Thymus (tissue), 11 donors: Measurements from ENCODE around the gene CASQ1. TPM values are rescaled to one million over a fixed set of nuclear protein-coding genes. Genes with fewer than 3 reads are reported as not detected.

Source experiments
- DNase-seq, 9 donors: peaks; one replicate each; pipeline ENCODE4 v3.0.0-alpha.2; 2013; ENCODE audit warnings: low spot score in 9 of 9, low read depth in 6 of 9, missing footprints in 1 of 9
- H3K27ac ChIP-seq, 2 donors: one replicate each; pipeline ENCODE4 v1.5.1; 2013; ENCODE audit warnings: control low read depth in 1 of 2, low read depth in 1 of 2, low read length in 1 of 2, mild to moderate bottlenecking in 1 of 2, moderate library complexity in 1 of 2
- H3K27me3 ChIP-seq, 2 donors: one replicate each; pipeline ENCODE4 v1.5.1; 2013; ENCODE audit warnings: low read length in 1 of 2; ENCODE audit not compliant: control insufficient read depth in 2 of 2, insufficient read depth in 1 of 2
- H3K36me3 ChIP-seq, 2 donors: one replicate each; pipeline ENCODE4 v1.5.1; 2013; ENCODE audit warnings: low read length in 1 of 2, mild to moderate bottlenecking in 1 of 2, moderate library complexity in 1 of 2; ENCODE audit not compliant: control insufficient read depth in 2 of 2, insufficient read depth in 2 of 2
- H3K4me1 ChIP-seq, 2 donors: one replicate each; pipeline ENCODE4 v1.5.1; 2013; ENCODE audit warnings: low read length in 2 of 2; ENCODE audit not compliant: control insufficient read depth in 2 of 2, insufficient read depth in 2 of 2
- H3K4me3 ChIP-seq, 2 donors: one replicate each; pipeline ENCODE4 v1.5.1; 2013; ENCODE audit warnings: low read length in 2 of 2, control low read depth in 1 of 2, mild to moderate bottlenecking in 1 of 2
- H3K9me3 ChIP-seq, 2 donors: one replicate each; pipeline ENCODE4 v1.5.1; 2013; ENCODE audit warnings: low read length in 1 of 2, mild to moderate bottlenecking in 1 of 2; ENCODE audit not compliant: control insufficient read depth in 2 of 2, insufficient read depth in 1 of 2
- WGBS: extraction: QIAGEN DNeasy Blood & Tissue Kit; methylation state at CpG from one replicate; pipeline ENCODE4 v1.1.7; 2013; 5-methylcytosine and 5-hydroxymethylcytosine counted together
- polyA plus RNA-seq: library from polyadenylated mRNA; stranded (reverse); fragments of 200-250 nt; gene quantifications from one replicate; pipeline ENCODE4 v1.2.3, GENCODE V29; 2013
- total RNA-seq: library from RNA; stranded (reverse); fragments of 120-200 nt; gene quantifications from one replicate; pipeline ENCODE4 v1.2.4, GENCODE V29; 2013
- donor health status: healthy.

CASQ1 gene
- total and polyA plus RNA-seq, 2 donors, result 0.42 to 0.66 TPM

DNA sequence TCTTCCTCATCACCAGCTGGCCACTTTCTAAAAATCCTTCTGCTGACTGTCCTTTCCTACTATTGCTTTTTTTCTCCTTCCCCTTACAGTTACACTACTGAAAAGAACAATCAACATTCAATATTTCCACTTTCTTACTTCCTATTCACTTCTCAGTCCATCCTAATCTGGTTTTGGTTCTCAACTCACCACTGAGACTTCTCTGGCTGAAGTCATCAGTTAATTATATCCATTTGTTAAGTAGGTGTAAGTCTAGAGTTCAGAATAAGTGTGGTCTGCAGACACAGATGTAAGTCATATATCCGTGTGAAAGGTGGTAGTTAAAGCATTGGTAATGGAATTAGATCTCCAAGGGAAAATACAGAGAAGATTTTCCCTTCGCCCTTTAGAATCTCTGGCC, 36.2 kb downstream of the CASQ1 start:
- WGBS, result 95% methylated on average over 2 of the region's 2 CpGs
- H3K27ac ChIP-seq, result no peak overlapping the region
- DNase-seq, result no peak
- H3K36me3 ChIP-seq, result peaks cover 50 to 94% of the 10 kb centered on the region in 2 donors
- H3K4me3 ChIP-seq, result no peak overlapping the region
- no peaks in the 10 kb centered on the region for H3K9me3 ChIP-seq
- H3K27me3 ChIP-seq, result no peaks in the 10 kb centered on the region
- no peaks in the 10 kb centered on the region for H3K4me1 ChIP-seq

DNA sequence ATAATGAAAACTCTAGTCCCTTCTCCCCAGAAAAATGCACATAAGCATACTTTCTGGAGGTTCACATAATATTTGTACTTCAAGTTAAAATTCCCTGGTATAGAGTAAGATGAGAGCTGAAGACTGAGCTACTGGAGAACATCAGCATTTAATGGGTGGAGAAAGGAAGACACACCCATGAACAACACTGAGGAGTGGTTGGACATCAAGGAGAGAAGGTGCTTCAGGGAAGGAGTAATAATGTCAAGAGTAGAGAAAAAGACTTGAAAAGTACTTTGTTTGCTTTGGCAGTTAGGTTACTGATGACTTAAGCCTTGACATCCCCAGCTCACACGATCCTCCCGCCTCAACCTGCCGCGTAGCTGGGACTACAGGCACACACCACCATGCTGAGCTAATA, 36.7 kb downstream of the CASQ1 start:
- WGBS, result 97% methylated on average over 4 of the region's 4 CpGs
- H3K27me3 ChIP-seq, result no peaks in the 10 kb centered on the region
- H3K36me3 ChIP-seq, result peaks cover 54 to 95% of the 10 kb centered on the region in 2 donors
- no peak overlapping the region for H3K27ac ChIP-seq
- no peaks in the 10 kb centered on the region for H3K4me1 ChIP-seq
- DNase-seq, result no peak
- no peaks in the 10 kb centered on the region for H3K9me3 ChIP-seq
- H3K4me3 ChIP-seq, result no peak overlapping the region

DNA sequence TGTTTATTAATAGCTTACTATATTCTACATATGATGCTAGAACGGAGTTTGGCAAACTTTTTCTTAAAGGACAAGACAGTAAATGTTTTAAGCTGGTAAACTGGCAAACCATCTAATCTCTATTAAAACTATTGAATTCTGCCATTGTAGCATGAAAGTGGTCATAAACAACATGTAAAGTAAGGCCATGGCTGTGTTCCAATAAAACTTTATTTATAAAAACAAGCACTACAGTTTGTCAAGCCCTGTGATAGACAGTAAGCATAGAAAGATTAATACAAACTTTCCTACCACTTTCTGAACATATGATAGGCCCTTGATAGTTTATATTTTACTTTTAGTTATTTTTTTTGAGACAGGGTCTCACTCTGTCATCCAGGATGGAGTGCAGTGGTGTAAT, 37.2 kb downstream of the CASQ1 start:
- no peak overlapping the region for H3K27ac ChIP-seq
- no peaks in the 10 kb centered on the region for H3K27me3 ChIP-seq
- H3K4me3 ChIP-seq, result no peak overlapping the region
- no peaks in the 10 kb centered on the region for H3K9me3 ChIP-seq
- H3K4me1 ChIP-seq, result no peaks in the 10 kb centered on the region
- 100% methylated on average over 1 of the region's 1 CpG for WGBS
- peaks cover 54 to 91% of the 10 kb centered on the region in 2 donors for H3K36me3 ChIP-seq
- no peak for DNase-seq

DNA sequence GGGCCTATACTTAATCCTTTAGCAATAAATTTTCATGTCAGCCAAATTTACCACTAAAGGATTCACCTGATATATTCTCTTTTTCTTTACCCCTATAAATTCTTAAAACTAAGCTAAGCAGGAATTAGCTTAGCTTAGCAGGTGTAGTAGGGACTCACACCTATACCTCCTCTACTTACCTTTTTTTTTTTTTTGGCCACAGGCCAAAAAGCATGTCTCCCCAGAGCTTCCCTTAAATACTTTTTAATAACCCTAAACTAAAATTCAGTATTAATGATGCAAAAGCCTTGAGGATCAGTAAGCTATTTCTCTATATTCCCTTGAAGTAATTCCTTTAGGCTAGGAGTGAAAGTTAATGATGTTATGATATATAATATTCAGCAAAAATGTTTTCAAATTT, 38.1 kb downstream of the CASQ1 start:
- H3K27ac ChIP-seq, result no peak overlapping the region
- no peak overlapping the region for H3K4me3 ChIP-seq
- no peaks in the 10 kb centered on the region for H3K4me1 ChIP-seq
- peaks cover 51 to 83% of the 10 kb centered on the region in 2 donors for H3K36me3 ChIP-seq
- DNase-seq, result no peak
- H3K27me3 ChIP-seq, result no peaks in the 10 kb centered on the region
- H3K9me3 ChIP-seq, result no peaks in the 10 kb centered on the region

DNA sequence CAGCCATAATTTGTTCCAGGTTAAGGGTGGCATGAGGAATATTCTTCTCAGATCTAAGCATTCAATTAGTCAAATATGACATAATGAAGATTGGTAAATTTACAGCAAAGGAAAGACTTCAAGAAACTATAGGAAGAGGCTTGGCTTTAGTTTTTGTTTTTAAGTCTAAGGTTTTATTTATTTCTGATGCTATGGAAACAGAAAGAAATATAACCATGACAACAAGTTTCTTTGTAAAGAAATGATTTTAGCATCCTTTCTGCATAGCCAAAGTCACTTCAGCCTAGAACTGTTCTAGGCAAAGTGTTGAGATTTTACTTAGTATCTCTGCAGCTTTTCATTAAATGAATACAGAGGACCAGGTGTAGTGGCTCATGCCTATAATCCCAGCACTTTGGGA, 42.5 kb downstream of the CASQ1 start:
- Histone ChIP-seq H3K36me3 (peaks cover 25 to 73% of the 10 kb centered on the region in 2 donors), H3K27me3 (no peaks in the 10 kb centered on the region), H3K4me3 (no peak overlapping the region), H3K9me3 (no peaks in the 10 kb centered on the region), H3K4me1 (no peaks in the 10 kb centered on the region), H3K27ac (no peak overlapping the region)
- DNase-seq, result no peak

DNA sequence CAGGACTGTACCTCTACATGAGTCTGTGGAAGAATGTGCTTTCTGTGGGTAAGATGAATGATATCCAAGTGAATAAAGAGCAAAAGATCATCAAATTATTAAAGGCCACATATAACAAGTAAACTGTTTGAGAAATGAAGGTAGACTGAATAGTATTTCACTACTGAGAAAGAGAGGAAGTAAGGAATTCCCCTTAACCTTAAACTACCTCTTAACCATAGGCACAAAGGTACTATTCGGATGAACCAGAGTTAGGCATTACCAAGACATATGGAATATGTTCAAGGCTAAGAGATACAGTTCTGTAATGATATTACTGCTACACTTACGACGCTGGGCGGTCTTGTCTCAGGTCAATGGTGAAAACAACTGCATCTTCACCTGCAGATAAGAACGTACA, 46.4 kb downstream of the CASQ1 start:
- H3K4me1 ChIP-seq, result no peaks in the 10 kb centered on the region
- H3K27me3 ChIP-seq, result no peaks in the 10 kb centered on the region
- no peak overlapping the region for H3K27ac ChIP-seq
- H3K36me3 ChIP-seq, result peaks cover 41 to 70% of the 10 kb centered on the region in 2 donors
- no peaks in the 10 kb centered on the region for H3K9me3 ChIP-seq
- no peak for DNase-seq
- H3K4me3 ChIP-seq, result no peak overlapping the region
- WGBS, result 97% methylated on average over 5 of the region's 5 CpGs

DNA sequence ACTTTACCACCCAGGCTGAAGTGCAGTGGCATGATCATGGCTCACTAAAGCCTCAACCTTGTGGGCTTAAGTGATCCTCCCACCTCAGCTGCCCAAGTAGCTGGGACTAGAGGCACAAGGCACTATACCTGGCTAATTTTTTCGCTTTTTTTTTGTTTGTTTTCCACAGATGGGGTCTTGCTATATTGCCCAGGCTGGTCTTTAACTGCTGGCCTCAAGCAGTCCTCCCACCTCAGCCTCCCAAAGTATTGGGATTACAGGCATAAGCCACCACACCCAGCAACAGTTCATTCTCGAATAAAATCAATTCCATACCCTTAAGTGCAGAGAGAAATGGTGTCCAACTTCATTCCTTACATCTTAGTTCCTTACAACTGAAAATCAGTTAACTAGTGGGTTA, 47.2 kb downstream of the CASQ1 start:
- Histone ChIP-seq H3K4me1 (no peaks in the 10 kb centered on the region), H3K9me3 (no peaks in the 10 kb centered on the region), H3K36me3 (peaks cover 37 to 72% of the 10 kb centered on the region in 2 donors), H3K4me3 (no peak overlapping the region), H3K27ac (no peak overlapping the region), H3K27me3 (no peaks in the 10 kb centered on the region)
- 98% methylated on average over 2 of the region's 2 CpGs for WGBS
- DNase-seq, result no peak

DNA sequence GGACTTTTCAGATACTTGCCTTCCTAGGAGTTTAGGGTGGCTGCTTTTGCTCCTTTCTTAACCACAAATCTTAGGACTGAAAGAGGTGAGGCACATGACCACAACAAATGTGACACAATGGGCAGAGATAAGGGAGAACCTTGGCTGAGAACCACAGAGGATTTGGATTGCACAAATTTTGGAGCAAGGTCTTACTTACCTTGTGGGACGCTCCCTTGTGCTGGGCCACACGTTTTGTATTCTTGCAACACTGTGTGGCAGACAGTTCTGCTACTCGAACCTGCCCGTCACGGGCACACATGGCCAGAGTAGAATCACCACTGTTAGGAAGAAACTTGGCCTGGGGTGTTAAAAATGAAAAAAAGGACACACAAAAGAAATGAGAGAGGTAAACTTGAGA, 48.0 kb downstream of the CASQ1 start:
- H3K4me3 ChIP-seq, result no peak overlapping the region
- 97% methylated on average over 5 of the region's 5 CpGs for WGBS
- no peak overlapping the region for H3K27ac ChIP-seq
- DNase-seq, result no peak
- no peaks in the 10 kb centered on the region for H3K9me3 ChIP-seq
- H3K36me3 ChIP-seq, result peaks cover 41 to 80% of the 10 kb centered on the region in 2 donors
- H3K27me3 ChIP-seq, result no peaks in the 10 kb centered on the region
- H3K4me1 ChIP-seq, result no peaks in the 10 kb centered on the region

DNA sequence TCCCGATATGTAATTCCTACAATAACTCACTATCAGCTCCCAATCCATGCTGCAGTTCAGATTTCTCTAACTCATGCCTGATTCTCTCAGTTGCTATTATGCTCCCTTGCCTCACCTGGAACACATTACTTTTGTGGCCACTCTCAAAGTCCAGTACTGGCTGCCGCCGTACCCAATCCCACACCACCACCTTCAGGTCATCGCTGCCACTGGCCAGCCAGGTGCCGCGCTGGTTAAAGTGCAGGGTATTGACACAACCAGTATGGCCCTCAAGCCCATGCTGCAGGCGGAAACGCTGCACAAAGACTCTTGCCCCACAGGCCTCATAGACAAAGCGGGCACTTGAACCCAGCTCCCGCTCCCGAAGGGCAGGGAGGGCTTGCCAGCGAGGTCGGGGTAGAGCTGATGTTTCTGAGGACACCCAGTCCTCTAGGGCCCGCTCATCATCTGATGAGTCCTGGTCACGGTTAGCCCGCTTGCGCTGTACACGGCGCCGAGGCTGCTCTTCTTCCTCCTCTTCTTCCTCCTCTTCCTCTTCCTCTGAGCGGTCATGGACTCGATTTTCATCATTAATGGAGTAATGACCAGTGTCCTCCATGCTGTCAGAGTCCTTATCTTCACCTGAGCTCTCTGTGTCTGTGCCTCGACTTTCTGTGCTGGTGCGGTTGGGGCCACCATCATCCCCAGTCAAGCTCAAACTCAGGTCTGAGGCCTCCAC, 49.4 kb downstream of the CASQ1 start:
- no peak overlapping the region for H3K27ac ChIP-seq
- H3K4me3 ChIP-seq, result no peak overlapping the region
- no peaks in the 10 kb centered on the region for H3K9me3 ChIP-seq
- no peak for DNase-seq
- no peaks in the 10 kb centered on the region for H3K4me1 ChIP-seq
- H3K27me3 ChIP-seq, result no peaks in the 10 kb centered on the region
- H3K36me3 ChIP-seq, result peaks cover 40 to 82% of the 10 kb centered on the region in 2 donors
- 98% methylated on average over 24 of the region's 24 CpGs for WGBS
